Nephron progenitor cell (in vitro differentiated cells): Measurements from ENCODE around the gene MCCD1.
A peak's percentile ranks its signal among the peaks of the same experiment; 100 is the strongest.

Experiments used
- DNase-seq: peaks from one replicate; pipeline ENCODE4 v3.0.0; 2021
- H3K27ac Mint-ChIP-seq: 2 replicates; pipeline ENCODE4 v1.8.0; 2021; ENCODE audit warnings: mild to moderate bottlenecking, moderate library complexity, mixed read lengths
- H3K27me3 Mint-ChIP-seq: 2 replicates; pipeline ENCODE4 v1.8.0; 2021; ENCODE audit warnings: mild to moderate bottlenecking, low read depth, mixed read lengths; ENCODE audit not compliant: poor library complexity
- H3K36me3 Mint-ChIP-seq: 2 replicates; pipeline ENCODE4 v1.8.0; 2021; ENCODE audit warnings: low read depth, mixed read lengths
- H3K4me1 Mint-ChIP-seq: 2 replicates; pipeline ENCODE4 v1.8.0; 2021; ENCODE audit warnings: mixed read lengths
- H3K4me3 Mint-ChIP-seq: 2 replicates; pipeline ENCODE4 v1.8.0; 2021; ENCODE audit warnings: mild to moderate bottlenecking, moderate library complexity, mixed read lengths
- H3K9me3 Mint-ChIP-seq: 2 replicates; pipeline ENCODE4 v1.8.0; 2021; ENCODE audit warnings: mild to moderate bottlenecking, moderate library complexity, mixed read lengths
- CTCF ChIP-seq: fragments of 200-600 bp; sonication (generic); IDR thresholded peaks from 2 replicates; pipeline ENCODE4 v1.5.0; 2021; ENCODE audit warnings: antibody characterized with exemption

Gene MCCD1

GRCh38 chr6:31538805-31539400 lies 10.1 kb downstream of the MCCD1 start:
- no peak for DNase-seq
- Mint-ChIP-seq H3K27ac (peak overlapping the region; percentile 40), H3K36me3 (peaks cover 68% of the 10 kb centered on the region), H3K4me3 (peak overlapping the region; percentile 100), H3K9me3 (no peaks in the 10 kb centered on the region), H3K4me1 (peaks cover 70% of the 10 kb centered on the region), H3K27me3 (no peaks in the 10 kb centered on the region)
- TF ChIP-seq CTCF, result no peak

GRCh38 chr6:31540640-31541039 lies 11.9 kb downstream of the MCCD1 start:
- H3K27me3 Mint-ChIP-seq, result no peaks in the 10 kb centered on the region
- H3K36me3 Mint-ChIP-seq, result peaks cover 52% of the 10 kb centered on the region
- peak overlapping the region; percentile 100 for H3K27ac Mint-ChIP-seq
- no peak for TF ChIP-seq CTCF
- no peak for DNase-seq
- H3K4me3 Mint-ChIP-seq, result peak overlapping the region; percentile 100
- H3K4me1 Mint-ChIP-seq, result peaks cover 75% of the 10 kb centered on the region
- H3K9me3 Mint-ChIP-seq, result no peaks in the 10 kb centered on the region

GRCh38 chr6:31541059-31541657 lies 12.4 kb downstream of the MCCD1 start:
- Mint-ChIP-seq H3K36me3 (peaks cover 47% of the 10 kb centered on the region), H3K4me1 (peaks cover 75% of the 10 kb centered on the region), H3K27me3 (peaks cover 2% of the 10 kb centered on the region), H3K27ac (peak overlapping the region; percentile 100), H3K9me3 (no peaks in the 10 kb centered on the region), H3K4me3 (peak overlapping the region; percentile 100)
- TF ChIP-seq CTCF, result no peak
- DNase-seq, result peak; percentile 45

- no peak for TF ChIP-seq CTCF
- Mint-ChIP-seq H3K4me1 (peaks cover 75% of the 10 kb centered on the region), H3K27me3 (peaks cover 3% of the 10 kb centered on the region), H3K27ac (peak within 1 kb of the TSS; percentile 100), H3K4me3 (peak within 1 kb of the TSS; percentile 100), H3K9me3 (no peaks in the 10 kb centered on the region), H3K36me3 (peaks cover 40% of the 10 kb centered on the region)
- peak; percentile 90 for DNase-seq
These were observed 13.1 kb downstream of the MCCD1 start, which contains the start of gene DDX39B for GRCh38 chr6:31541658-31542521. Gene DDX39B (minus strand): TSS chr6:31542003. CDS start chr6:31540532, 1,471 bp downstream.

GRCh38 chr6:31543639-31544038 lies 14.9 kb downstream of the MCCD1 start:
- H3K4me1 Mint-ChIP-seq, result peaks cover 81% of the 10 kb centered on the region
- H3K27ac Mint-ChIP-seq, result no peak overlapping the region
- peak overlapping the region; percentile 100 for H3K4me3 Mint-ChIP-seq
- peaks cover 3% of the 10 kb centered on the region for H3K27me3 Mint-ChIP-seq
- no peak for TF ChIP-seq CTCF
- DNase-seq, result no peak
- no peaks in the 10 kb centered on the region for H3K9me3 Mint-ChIP-seq
- peaks cover 32% of the 10 kb centered on the region for H3K36me3 Mint-ChIP-seq
